Measurements from ENCODE around the gene SDHA.

Gene SDHA

DNA sequence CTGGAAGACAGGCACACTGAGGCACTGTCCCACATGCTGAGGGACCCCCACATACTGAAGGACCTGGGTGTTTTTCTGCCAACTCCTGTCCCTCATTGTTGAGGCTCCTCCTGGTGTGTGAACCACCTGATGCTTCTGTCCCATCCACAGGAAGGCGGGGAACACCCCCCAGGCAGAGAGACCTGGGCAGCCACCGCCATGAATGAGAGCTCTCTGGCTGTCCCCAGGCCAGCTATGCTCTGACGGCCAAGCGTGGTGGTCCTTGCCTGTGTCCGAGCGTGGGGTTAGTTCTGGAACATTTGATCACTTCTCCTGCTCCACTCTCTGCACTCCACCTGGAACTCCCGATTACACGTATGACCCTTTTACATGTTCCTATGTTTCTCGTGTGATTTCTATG lies 38.7 kb upstream of the SDHA start:
- TF ChIP-seq TCF12 (IDR thresholded peaks at IDR 0.05; ENCODE audit: low read depth) (no peak), TAF1 (IDR thresholded peaks at IDR 0.05; ENCODE audit: low read depth) (no peak), FOXM1 (IDR thresholded peaks at IDR 0.05; ENCODE audit: borderline replicate concordance, low read depth) (no peak), YY1 (IDR thresholded peaks at IDR 0.05; ENCODE audit: low read depth) (no peak), NFIC (IDR thresholded peaks at IDR 0.05) (no peak), TEAD4 (IDR thresholded peaks at IDR 0.05) (no peak), CREB1 (IDR thresholded peaks at IDR 0.05; ENCODE audit: low read depth) (no peak), EP300 (IDR thresholded peaks at IDR 0.05; ENCODE audit: borderline replicate concordance) (no peak), RAD21 (IDR thresholded peaks at IDR 0.05; ENCODE audit: low read depth) (no peak), CEBPB (IDR thresholded peaks at IDR 0.05) (no peak), EGR1 (IDR thresholded peaks at IDR 0.05) (no peak), ZBTB7A (IDR thresholded peaks at IDR 0.05; ENCODE audit: low read depth) (no peak)
- TF ChIP-seq, protein P1, sequence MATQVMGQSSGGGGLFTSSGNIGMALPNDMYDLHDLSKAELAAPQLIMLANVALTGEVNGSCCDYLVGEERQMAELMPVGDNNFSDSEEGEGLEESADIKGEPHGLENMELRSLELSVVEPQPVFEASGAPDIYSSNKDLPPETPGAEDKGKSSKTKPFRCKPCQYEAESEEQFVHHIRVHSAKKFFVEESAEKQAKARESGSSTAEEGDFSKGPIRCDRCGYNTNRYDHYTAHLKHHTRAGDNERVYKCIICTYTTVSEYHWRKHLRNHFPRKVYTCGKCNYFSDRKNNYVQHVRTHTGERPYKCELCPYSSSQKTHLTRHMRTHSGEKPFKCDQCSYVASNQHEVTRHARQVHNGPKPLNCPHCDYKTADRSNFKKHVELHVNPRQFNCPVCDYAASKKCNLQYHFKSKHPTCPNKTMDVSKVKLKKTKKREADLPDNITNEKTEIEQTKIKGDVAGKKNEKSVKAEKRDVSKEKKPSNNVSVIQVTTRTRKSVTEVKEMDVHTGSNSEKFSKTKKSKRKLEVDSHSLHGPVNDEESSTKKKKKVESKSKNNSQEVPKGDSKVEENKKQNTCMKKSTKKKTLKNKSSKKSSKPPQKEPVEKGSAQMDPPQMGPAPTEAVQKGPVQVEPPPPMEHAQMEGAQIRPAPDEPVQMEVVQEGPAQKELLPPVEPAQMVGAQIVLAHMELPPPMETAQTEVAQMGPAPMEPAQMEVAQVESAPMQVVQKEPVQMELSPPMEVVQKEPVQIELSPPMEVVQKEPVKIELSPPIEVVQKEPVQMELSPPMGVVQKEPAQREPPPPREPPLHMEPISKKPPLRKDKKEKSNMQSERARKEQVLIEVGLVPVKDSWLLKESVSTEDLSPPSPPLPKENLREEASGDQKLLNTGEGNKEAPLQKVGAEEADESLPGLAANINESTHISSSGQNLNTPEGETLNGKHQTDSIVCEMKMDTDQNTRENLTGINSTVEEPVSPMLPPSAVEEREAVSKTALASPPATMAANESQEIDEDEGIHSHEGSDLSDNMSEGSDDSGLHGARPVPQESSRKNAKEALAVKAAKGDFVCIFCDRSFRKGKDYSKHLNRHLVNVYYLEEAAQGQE (IDR thresholded peaks at IDR 0.05; ENCODE audit: low read depth) = no peak
- TF ChIP-seq, protein P2, sequence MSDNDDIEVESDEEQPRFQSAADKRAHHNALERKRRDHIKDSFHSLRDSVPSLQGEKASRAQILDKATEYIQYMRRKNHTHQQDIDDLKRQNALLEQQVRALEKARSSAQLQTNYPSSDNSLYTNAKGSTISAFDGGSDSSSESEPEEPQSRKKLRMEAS (IDR thresholded peaks at IDR 0.05) = no peak
- TF ChIP-seq, protein P3, sequence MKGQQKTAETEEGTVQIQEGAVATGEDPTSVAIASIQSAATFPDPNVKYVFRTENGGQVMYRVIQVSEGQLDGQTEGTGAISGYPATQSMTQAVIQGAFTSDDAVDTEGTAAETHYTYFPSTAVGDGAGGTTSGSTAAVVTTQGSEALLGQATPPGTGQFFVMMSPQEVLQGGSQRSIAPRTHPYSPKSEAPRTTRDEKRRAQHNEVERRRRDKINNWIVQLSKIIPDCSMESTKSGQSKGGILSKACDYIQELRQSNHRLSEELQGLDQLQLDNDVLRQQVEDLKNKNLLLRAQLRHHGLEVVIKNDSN (IDR thresholded peaks at IDR 0.05) = no peak

DNA sequence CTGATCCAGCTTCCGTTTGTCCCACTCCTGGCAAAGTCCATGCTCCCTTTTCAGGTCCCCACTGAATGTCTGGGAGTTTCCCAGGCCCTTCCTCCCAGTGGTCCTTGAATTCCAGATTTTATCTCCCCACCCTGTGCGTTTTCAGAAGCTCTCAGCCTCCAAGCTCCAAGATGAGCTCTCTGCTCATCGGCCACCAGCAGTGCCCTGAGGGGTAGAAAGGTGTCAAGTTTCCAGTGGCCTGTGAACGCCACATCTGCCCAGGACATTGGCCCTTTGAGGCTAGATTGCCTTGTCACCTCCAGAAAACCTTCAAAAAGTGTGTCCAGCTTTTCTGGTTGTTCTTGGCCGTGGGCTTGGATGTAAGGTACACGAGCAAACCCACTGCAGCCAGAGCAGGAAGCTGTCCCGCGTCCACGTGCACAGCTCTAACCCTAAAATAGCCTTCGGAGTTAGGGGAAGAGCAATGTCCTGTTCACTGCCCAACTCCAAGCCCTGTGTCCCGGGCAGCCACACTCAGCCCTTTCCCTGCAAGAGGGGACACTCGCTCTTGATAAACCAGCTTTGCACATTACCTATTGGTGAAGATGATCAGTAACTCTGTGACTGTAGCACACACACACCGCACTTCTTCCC lies 37.7 kb upstream of the SDHA start:
- TF ChIP-seq CEBPB (IDR thresholded peaks at IDR 0.05) (no peak), TEAD4 (IDR thresholded peaks at IDR 0.05) (no peak), CREB1 (IDR thresholded peaks at IDR 0.05; ENCODE audit: low read depth) (no peak), NFIC (IDR thresholded peaks at IDR 0.05) (no peak), EGR1 (IDR thresholded peaks at IDR 0.05) (no peak), ZBTB7A (IDR thresholded peaks at IDR 0.05; ENCODE audit: low read depth) (no peak)
- TF ChIP-seq, protein P2 (IDR thresholded peaks at IDR 0.05) = no peak
- TF ChIP-seq, protein P1 (IDR thresholded peaks at IDR 0.05; ENCODE audit: low read depth) = no peak

DNA sequence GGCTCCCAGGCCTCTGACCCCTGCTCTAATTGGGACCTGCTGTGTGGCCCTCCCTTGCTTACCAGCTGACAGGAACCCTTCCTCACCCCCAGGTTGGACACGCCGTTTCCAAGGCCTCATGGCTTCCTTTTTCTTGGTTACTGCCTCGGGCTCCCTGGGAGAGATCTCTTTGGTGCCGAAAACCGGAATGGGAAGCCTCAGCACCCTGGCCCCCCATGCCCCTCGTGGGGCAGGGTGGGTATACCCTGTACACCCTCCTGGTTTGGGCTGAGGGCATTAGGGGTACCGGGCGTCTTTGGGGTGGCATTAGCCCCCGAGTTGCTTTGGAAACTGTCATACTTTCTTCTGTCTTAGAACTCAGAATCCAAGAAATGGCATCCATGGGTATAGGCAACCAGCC lies 37.0 kb upstream of the SDHA start:
- TF ChIP-seq CEBPB (IDR thresholded peaks at IDR 0.05) (no peak), FOXM1 (IDR thresholded peaks at IDR 0.05; ENCODE audit: borderline replicate concordance, low read depth) (no peak), RAD21 (IDR thresholded peaks at IDR 0.05; ENCODE audit: low read depth) (no peak), ZBTB7A (IDR thresholded peaks at IDR 0.05; ENCODE audit: low read depth) (no peak), TCF12 (IDR thresholded peaks at IDR 0.05; ENCODE audit: low read depth) (no peak), TEAD4 (IDR thresholded peaks at IDR 0.05) (no peak)
- TF ChIP-seq, protein P2 (IDR thresholded peaks at IDR 0.05) = no peak
- TF ChIP-seq, protein P1 (IDR thresholded peaks at IDR 0.05; ENCODE audit: low read depth) = no peak

DNA sequence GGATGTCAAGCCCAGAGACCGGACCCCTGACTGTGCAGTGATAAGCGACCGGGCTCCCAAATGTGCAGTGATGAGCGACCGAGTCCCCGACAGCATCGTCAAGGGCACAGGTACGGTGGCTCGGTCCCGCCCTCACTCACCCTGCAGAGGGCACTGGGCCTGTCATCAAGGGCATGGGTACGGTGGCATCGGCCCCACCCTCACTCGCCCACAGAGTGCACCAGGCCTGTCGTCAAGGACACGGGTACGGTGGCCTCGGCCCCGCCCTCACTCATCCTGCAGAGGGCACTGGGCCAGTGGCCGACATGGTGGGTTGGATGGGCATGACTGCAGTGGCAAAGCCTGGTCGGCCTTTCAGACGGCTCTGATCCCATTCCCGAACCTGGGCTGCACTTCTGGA lies 36.6 kb upstream of the SDHA start:
- TF ChIP-seq EGR1 (IDR thresholded peaks at IDR 0.05) = no peak
- TF ChIP-seq FOXM1 (IDR thresholded peaks at IDR 0.05; ENCODE audit: borderline replicate concordance, low read depth) = no peak
- TF ChIP-seq TCF12 (IDR thresholded peaks at IDR 0.05; ENCODE audit: low read depth) = no peak
- TF ChIP-seq CEBPB (IDR thresholded peaks at IDR 0.05) = no peak
- no peak for TF ChIP-seq TAF1 (IDR thresholded peaks at IDR 0.05; ENCODE audit: low read depth)
- TF ChIP-seq CREB1 (IDR thresholded peaks at IDR 0.05; ENCODE audit: low read depth) = no peak
- no peak for TF ChIP-seq YY1 (IDR thresholded peaks at IDR 0.05; ENCODE audit: low read depth)
- no peak for TF ChIP-seq NFIC (IDR thresholded peaks at IDR 0.05)
- no peak for TF ChIP-seq RAD21 (IDR thresholded peaks at IDR 0.05; ENCODE audit: low read depth)
- TF ChIP-seq, protein P1 (IDR thresholded peaks at IDR 0.05; ENCODE audit: low read depth) = no peak
